MCF 10A (cell line): Measurements from ENCODE around the gene HTR3A. TPM values are rescaled to one million over a fixed set of nuclear protein-coding genes. Genes with fewer than 3 reads are reported as not detected.

Experiments
- BruUV-seq: library from RNA; stranded (reverse); fragments of 400-500 nt; replicated peaks from 2 replicates; lab custom pipeline; 2021; lab: Mats Ljungman, UMichigan
- CTCF ChIA-PET: fragments of 300-600 bp; sonication (Branson Sonifier 250); formaldehyde crosslinking; extraction: SDS; loops from one replicate; lab custom pipeline; 2021; ENCODE audit warnings: antibody characterized with exemption, inconsistent platforms; lab: Yijun Ruan, JAX
- POLR2A ChIA-PET: fragments of 300-600, 350-650 bp; sonication (Branson Sonifier 250); formaldehyde crosslinking; extraction: SDS; loops from one replicate; lab custom pipeline; 2020; ENCODE audit warnings: antibody characterized with exemption, inconsistent platforms; lab: Yijun Ruan, JAX
- DNase-seq: peaks from one replicate; pipeline ENCODE4 v3.0.0-alpha.2; 2018; ENCODE audit not compliant: unreplicated experiment
- H3K27ac Mint-ChIP-seq: one replicate; pipeline ENCODE4 v1.8.0; 2022; ENCODE audit warnings: mild to moderate bottlenecking, low read depth, mixed read lengths; ENCODE audit not compliant: unreplicated experiment
- H3K27me3 Mint-ChIP-seq: one replicate; pipeline ENCODE4 v1.8.0; 2022; ENCODE audit warnings: mixed read lengths; ENCODE audit not compliant: insufficient read depth, unreplicated experiment
- H3K36me3 Mint-ChIP-seq: one replicate; pipeline ENCODE4 v1.8.0; 2022; ENCODE audit warnings: mild to moderate bottlenecking, moderate library complexity, mixed read lengths; ENCODE audit not compliant: insufficient read depth, unreplicated experiment
- H3K4me1 Mint-ChIP-seq: one replicate; pipeline ENCODE4 v1.8.0; 2022; ENCODE audit warnings: mixed read lengths; ENCODE audit not compliant: insufficient read depth, unreplicated experiment
- H3K4me3 Mint-ChIP-seq: one replicate; pipeline ENCODE4 v1.8.0; 2022; ENCODE audit warnings: mild to moderate bottlenecking, moderate library complexity, mixed read lengths; ENCODE audit not compliant: unreplicated experiment
- H3K9me3 Mint-ChIP-seq: one replicate; pipeline ENCODE4 v1.8.0; 2022; ENCODE audit warnings: mixed read lengths; ENCODE audit not compliant: unreplicated experiment
- intact Hi-C: fragments of 100-400 bp; cut with micrococcal nuclease; formaldehyde crosslinking; loops from 2 replicates; pipeline ENCODE4 v1.14.1; 2022
- total RNA-seq: library from RNA; stranded (reverse); gene quantifications from 2 replicates; pipeline ENCODE4 v1.2.3, GENCODE V29; 2022
- TF ChIP-seq, protein P1 (sequence below): fragments of 200-600 bp; IDR thresholded peaks from one replicate; pipeline ENCODE4 v1.8.0; 2022; ENCODE audit warnings: antibody characterized with exemption, mild to moderate bottlenecking; ENCODE audit not compliant: unreplicated experiment

The HTR3A gene
- total RNA-seq, 1 experiment from 2014 or later: not detected

DNA sequence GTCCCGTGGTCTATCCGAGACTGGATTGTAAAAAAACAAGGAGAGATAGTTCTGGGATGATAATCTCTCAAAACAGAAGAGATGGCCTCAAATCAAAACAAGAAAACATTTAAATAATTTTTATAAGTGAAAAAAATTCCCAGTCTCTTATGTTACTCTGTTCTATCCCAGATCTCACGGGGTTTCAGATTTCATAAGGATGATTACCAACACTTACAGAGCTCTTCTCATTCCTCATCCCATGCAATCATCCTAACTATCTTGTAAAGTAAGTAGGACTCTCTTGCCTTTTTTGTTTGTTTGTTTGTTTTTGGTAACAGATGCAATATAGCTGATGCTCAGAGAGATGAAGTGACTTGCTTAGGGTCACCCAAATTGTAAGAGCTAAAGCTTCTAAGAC, 64.6 kb downstream of the HTR3A start:
- H3K27ac Mint-ChIP-seq: no peak overlapping the region
- H3K4me1 Mint-ChIP-seq: peaks cover 21% of the 10 kb centered on the region
- no peak overlapping the region for H3K4me3 Mint-ChIP-seq
- TF ChIP-seq, protein P1, sequence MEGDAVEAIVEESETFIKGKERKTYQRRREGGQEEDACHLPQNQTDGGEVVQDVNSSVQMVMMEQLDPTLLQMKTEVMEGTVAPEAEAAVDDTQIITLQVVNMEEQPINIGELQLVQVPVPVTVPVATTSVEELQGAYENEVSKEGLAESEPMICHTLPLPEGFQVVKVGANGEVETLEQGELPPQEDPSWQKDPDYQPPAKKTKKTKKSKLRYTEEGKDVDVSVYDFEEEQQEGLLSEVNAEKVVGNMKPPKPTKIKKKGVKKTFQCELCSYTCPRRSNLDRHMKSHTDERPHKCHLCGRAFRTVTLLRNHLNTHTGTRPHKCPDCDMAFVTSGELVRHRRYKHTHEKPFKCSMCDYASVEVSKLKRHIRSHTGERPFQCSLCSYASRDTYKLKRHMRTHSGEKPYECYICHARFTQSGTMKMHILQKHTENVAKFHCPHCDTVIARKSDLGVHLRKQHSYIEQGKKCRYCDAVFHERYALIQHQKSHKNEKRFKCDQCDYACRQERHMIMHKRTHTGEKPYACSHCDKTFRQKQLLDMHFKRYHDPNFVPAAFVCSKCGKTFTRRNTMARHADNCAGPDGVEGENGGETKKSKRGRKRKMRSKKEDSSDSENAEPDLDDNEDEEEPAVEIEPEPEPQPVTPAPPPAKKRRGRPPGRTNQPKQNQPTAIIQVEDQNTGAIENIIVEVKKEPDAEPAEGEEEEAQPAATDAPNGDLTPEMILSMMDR: no peak
- no peaks in the 10 kb centered on the region for H3K36me3 Mint-ChIP-seq
- ChIA-PET POLR2A (interaction anchor here (0.6 to 1.8 kb wide), 4 partner anchors 120 to 509 kb away, joined by 3 to 7 read pairs (median 4); no protein-coding TSS in a partner anchor), CTCF (interaction anchor here (0.5 to 5.5 kb wide), 10 partner anchors 10 to 265 kb away, joined by 3 to 48 read pairs (median 4); no protein-coding TSS in a partner anchor)
- no peaks in the 10 kb centered on the region for H3K9me3 Mint-ChIP-seq
- DNase-seq: no peak
- H3K27me3 Mint-ChIP-seq: no peaks in the 10 kb centered on the region
- intact Hi-C loops: no loop called here
- BruUV-seq: no TSS peak

Other genes with a start within 250 kb of the HTR3A start
- 14.7 and 14.9 TPM in 2 replicates for gene ZW10, start 201.4 kb upstream of the HTR3A start, total RNA-seq
- gene CLDN25, start 195.3 kb upstream of the HTR3A start, total RNA-seq: not detected in 2 replicates
- 15.8 and 17.2 TPM in 2 replicates for gene USP28, start 99.5 kb upstream of the HTR3A start, total RNA-seq
- not detected in 2 replicates for gene HTR3B, start 70.3 kb upstream of the HTR3A start, total RNA-seq
- 70.4 and 75.3 TPM in 2 replicates for gene ZBTB16, start 84.6 kb downstream of the HTR3A start, total RNA-seq